HepG2 (cell line): Measurements from ENCODE around the gene ITM2B. TPM values are rescaled to one million over a fixed set of nuclear protein-coding genes. Genes with fewer than 3 reads are reported as not detected.

Source experiments
- ATAC-seq: fragments of 200-7000 bp; cut with Tn5 transposase; 3 replicates; pipeline ENCODE4 v1.9.1; 2020; ENCODE audit warnings: mild to moderate bottlenecking, moderate library complexity
- BruUV-seq: library from RNA; stranded (reverse); fragments of 400-500 nt; replicated peaks from 2 replicates; lab custom pipeline; 2021; lab: Mats Ljungman, UMichigan
- CTCF ChIA-PET: fragments of 300-600 bp; formaldehyde crosslinking; extraction: SDS; loops from one replicate; lab custom pipeline; 2021; ENCODE audit warnings: low total read pairs, inconsistent platforms, low intra/inter-chr PET ratio; lab: Yijun Ruan, JAX
- POLR2A ChIA-PET: fragments of 350-600 bp; sonication (Branson Sonifier 250); formaldehyde crosslinking; loops from one replicate; lab custom pipeline; 2020; ENCODE audit warnings: antibody characterized with exemption, inconsistent platforms; lab: Yijun Ruan, JAX
- DNase-seq: peaks from one replicate; pipeline ENCODE4 v3.0.0-alpha.2; 2015; ENCODE audit warnings: low spot score
- FAIRE-seq: peaks from 3 replicates; lab custom pipeline; 2011; peaks lifted over from hg19 to GRCh38; lab: Jason Lieb, UNC
- H2AFZ ChIP-seq: one replicate; pipeline ENCODE4 v1.6.1; 2011; ENCODE audit warnings: low read length, inconsistent platforms
- H3K27ac ChIP-seq: fragments of 300-600 bp; 3 replicates; pipeline ENCODE4 v1.8.0; 2011; ENCODE audit warnings: mixed run types, mild to moderate bottlenecking, mixed read lengths, low read length, inconsistent platforms; ENCODE audit not compliant: insufficient read depth; ENCODE audit errors: extremely low read length
- H3K27me3 ChIP-seq, 2 experiments: fragments of 200-600 bp in 1 of 2; 2 replicates in 1 of 2; 3 replicates in 1 of 2; pipeline versions ENCODE4 v1.6.0 to v1.8.0; 2011; ENCODE audit warnings: low read length in 2 of 2, mild to moderate bottlenecking in 2 of 2, moderate library complexity in 2 of 2, inconsistent platforms in 1 of 2; ENCODE audit not compliant: insufficient read depth in 2 of 2, control insufficient read depth in 1 of 2
- H3K36me3 ChIP-seq, 2 experiments: fragments of 200-600 bp in 1 of 2; replicated peaks in 1 of 2; 2 replicates in 1 of 2; 3 replicates in 1 of 2; pipeline versions ENCODE4 v1.5.1 to v1.8.0; 2011; ENCODE audit warnings: low read length in 2 of 2, inconsistent platforms in 1 of 2; ENCODE audit not compliant: insufficient read depth in 2 of 2, control insufficient read depth in 1 of 2
- H3K4me1 ChIP-seq: 2 replicates; pipeline ENCODE4 v1.5.1; 2012; ENCODE audit warnings: low read length, inconsistent platforms; ENCODE audit not compliant: insufficient read depth
- H3K4me2 ChIP-seq: 2 replicates; pipeline ENCODE4 v1.6.0; 2011; ENCODE audit warnings: low read depth, low read length, inconsistent platforms
- H3K4me3 ChIP-seq, 3 experiments: fragments of 200-600 bp in 1 of 3; sonication (generic), shearing (Covaris generic) in 1 of 3; replicated peaks in 1 of 3; 2 replicates each; pipeline ENCODE4 v1.5.1; 2011 to 2016; ENCODE audit warnings: low read length in 3 of 3, inconsistent platforms in 2 of 3, low read depth in 2 of 3, mild to moderate bottlenecking in 2 of 3, control low read depth in 1 of 3, mixed read lengths in 1 of 3; ENCODE audit not compliant: insufficient read depth in 1 of 3
- H3K79me2 ChIP-seq: one replicate; pipeline ENCODE4 v1.6.1; 2011; ENCODE audit warnings: low read length, inconsistent platforms; ENCODE audit not compliant: insufficient read depth
- H3K9ac ChIP-seq: 2 replicates; pipeline ENCODE4 v1.6.0; 2011; ENCODE audit warnings: mild to moderate bottlenecking, low read depth, low read length, inconsistent platforms; ENCODE audit not compliant: insufficient read depth
- H3K9me3 ChIP-seq: 2 replicates; pipeline ENCODE4 v1.5.1; 2012; ENCODE audit warnings: mild to moderate bottlenecking, low read length
- H4K20me1 ChIP-seq: 2 replicates; pipeline ENCODE4 v1.6.0; 2011; ENCODE audit warnings: inconsistent platforms, mild to moderate bottlenecking, low read length, moderate library complexity; ENCODE audit not compliant: insufficient read depth
- ASH2L ChIP-seq: fragments of 300-600, 200-600 bp; sonication (generic); IDR thresholded peaks from 2 replicates; pipeline ENCODE4 v1.7.0; 2017; ENCODE audit warnings: low read depth, mild to moderate bottlenecking, moderate library complexity, mixed read lengths, low read length; ENCODE audit not compliant: insufficient read length
- FOXO1 ChIP-seq: sonication (generic); formaldehyde crosslinking; IDR thresholded peaks from 2 replicates; pipeline ENCODE4 v1.4.0; 2020; ENCODE audit warnings: missing genetic modification reagents
- GABPB1 ChIP-seq: IDR thresholded peaks from 2 replicates; pipeline ENCODE4 v1.6.1; 2016; ENCODE audit warnings: mild to moderate bottlenecking, missing genetic modification reagents, moderate library complexity, missing compliant biosample characterization
- HDAC1 ChIP-seq: sonication (generic); formaldehyde crosslinking; IDR thresholded peaks from 2 replicates; pipeline ENCODE4 v1.5.1; 2020; ENCODE audit warnings: mild to moderate bottlenecking, missing genetic modification reagents
- KLF12 ChIP-seq: sonication (generic); formaldehyde crosslinking; IDR thresholded peaks from 2 replicates; pipeline ENCODE4 v1.4.0; 2020; ENCODE audit warnings: missing genetic modification reagents, borderline replicate concordance
- MED13 ChIP-seq: sonication (generic); formaldehyde crosslinking; IDR thresholded peaks from 2 replicates; pipeline ENCODE4 v1.5.0; 2020; ENCODE audit warnings: missing genetic modification reagents
- MLLT10 ChIP-seq: sonication (generic); formaldehyde crosslinking; IDR thresholded peaks from 2 replicates; pipeline ENCODE4 v1.4.0; 2020; ENCODE audit warnings: missing genetic modification reagents
- PHF5A ChIP-seq: IDR thresholded peaks from one replicate; pipeline ENCODE4 v1.6.1; 2018; ENCODE audit warnings: low read depth, missing genetic modification reagents; ENCODE audit not compliant: unreplicated experiment
- RFXAP ChIP-seq: sonication (generic); formaldehyde crosslinking; IDR thresholded peaks from 2 replicates; pipeline ENCODE4 v1.4.0; 2020; ENCODE audit warnings: missing genetic modification reagents, borderline replicate concordance
- ZBTB3 ChIP-seq: sonication (generic); formaldehyde crosslinking; IDR thresholded peaks from 2 replicates; pipeline ENCODE4 v1.4.0; 2020; ENCODE audit warnings: low read depth, mild to moderate bottlenecking, moderate library complexity, missing genetic modification reagents, borderline replicate concordance
- ZNF333 ChIP-seq: sonication (generic); formaldehyde crosslinking; IDR thresholded peaks from 2 replicates; pipeline ENCODE4 v1.4.0; 2020; ENCODE audit warnings: mild to moderate bottlenecking, missing genetic modification reagents, borderline replicate concordance
- WGBS: methylation state at CpG from one replicate; pipeline ENCODE4 v1.1.6; 2017; ENCODE audit warnings: low lambda C conversion rate; 5-methylcytosine and 5-hydroxymethylcytosine counted together
- in situ Hi-C: cut with HindIII; loops from 2 replicates; pipeline ENCODE4 v1.10.0; 2017; ENCODE audit warnings: low pct_unique_long_range_greater_than_20kb; ENCODE audit not compliant: extremely low pct_ligation_motif_present
- intact Hi-C: fragments of 100-400 bp; cut with micrococcal nuclease; formaldehyde crosslinking; loops from one replicate; pipeline ENCODE4 v1.10.0; 2022; ENCODE audit not compliant: unreplicated experiment
- polyA plus RNA-seq, 8 experiments: library from polyadenylated mRNA; depleted of rRNA in 3 of 8; stranded (reverse) in 7 of 8; unstranded in 1 of 8; fragments of >200 nt; fragmentation: Illumina TruSeq in 4 of 8; extraction: Trizol in 4 of 8; gene quantifications; 2 replicates each; pipeline versions ENCODE4 v1.2.1 to v1.2.3, GENCODE V29; 2011 to 2016; ENCODE audit warnings: low read depth in 4 of 8, missing spikeins in 1 of 8, mixed read lengths in 1 of 8; ENCODE audit not compliant: insufficient read depth in 1 of 8
- total RNA-seq, 5 experiments: library from RNA; depleted of rRNA; stranded (reverse); fragments of >200 nt; fragmentation: Illumina TruSeq; extraction: Trizol; gene quantifications; 2 replicates each; pipeline ENCODE4 v1.2.3, GENCODE V29; 2016; ENCODE audit warnings: low read depth in 1 of 5
- TF ChIP-seq, protein P1 (sequence below): sonication (generic); formaldehyde crosslinking; IDR thresholded peaks from 2 replicates; pipeline ENCODE4 v1.5.0; 2020; ENCODE audit warnings: missing genetic modification reagents
- TF ChIP-seq, protein P2 (sequence below): sonication (generic); formaldehyde crosslinking; IDR thresholded peaks from 2 replicates; pipeline ENCODE4 v1.4.0; 2020; ENCODE audit warnings: mild to moderate bottlenecking, missing genetic modification reagents
- TF ChIP-seq, protein P3 (sequence below): sonication (generic); formaldehyde crosslinking; IDR thresholded peaks from 2 replicates; pipeline ENCODE4 v1.4.0; 2020; ENCODE audit warnings: missing genetic modification reagents, mild to moderate bottlenecking, borderline replicate concordance
- TF ChIP-seq, protein P4 (sequence below): sonication (generic); formaldehyde crosslinking; IDR thresholded peaks from 2 replicates; pipeline ENCODE4 v1.5.1; 2020; ENCODE audit warnings: missing genetic modification reagents, mild to moderate bottlenecking, borderline replicate concordance

Gene ITM2B
- total and polyA plus RNA-seq, 2 of the 13 experiments (the other 11 are each of a cell fraction or from before 2014, with no cell fraction given): 158 to 373 TPM

DNA sequence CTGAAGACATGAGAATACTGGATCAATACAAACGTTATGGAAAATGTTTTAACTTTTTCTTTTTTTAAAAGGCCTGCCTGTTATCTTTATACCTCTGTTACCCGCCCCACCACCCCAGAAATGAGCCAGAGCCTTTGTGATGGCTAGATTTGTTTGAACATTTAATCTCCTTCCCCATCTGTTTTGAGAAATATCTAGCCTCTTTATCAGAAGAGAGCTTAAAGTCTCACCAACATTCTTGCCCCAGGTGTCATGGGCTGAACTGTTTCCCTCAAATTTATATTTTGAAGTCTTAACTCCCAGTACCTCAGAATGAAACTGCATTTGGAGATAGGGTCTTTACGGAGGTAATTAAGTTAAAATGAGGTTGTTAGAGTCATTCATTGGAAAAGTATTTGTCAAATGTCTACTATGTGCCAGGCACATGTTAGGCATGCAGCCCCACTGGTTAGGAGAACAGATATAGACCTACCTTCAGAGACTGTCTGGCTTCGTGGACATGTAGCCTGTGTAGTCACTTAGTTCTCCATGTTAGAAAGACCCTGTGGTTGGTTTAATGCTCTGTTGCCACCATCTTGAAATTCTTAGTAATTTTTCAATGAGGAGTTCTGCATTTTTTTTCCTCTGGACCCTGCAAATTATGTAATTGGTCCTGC, 64.3 kb downstream of the ITM2B start:
- in situ Hi-C loops (no loop called here), intact Hi-C loops (no loop called here)
- Histone ChIP-seq H3K27ac (no peak overlapping the region), H3K4me3 (no peak overlapping the region), H3K4me1 (peaks cover 42% of the 10 kb centered on the region), H4K20me1 (no peaks in the 10 kb centered on the region), H3K36me3 (no peaks in the 10 kb centered on the region), H3K79me2 (no peaks in the 10 kb centered on the region), H3K27me3 (no peaks in the 10 kb centered on the region), H2AFZ (no peak overlapping the region), H3K9ac (no peak overlapping the region), H3K4me2 (no peak overlapping the region), H3K9me3 (no peaks in the 10 kb centered on the region)
- FAIRE-seq: no peak
- no peak for DNase-seq
- no peak for ATAC-seq
- CTCF ChIA-PET: no interaction called here
- no TSS peak for BruUV-seq
- WGBS: 49% methylated on average over 4 of the region's 4 CpGs
- POLR2A ChIA-PET: no interaction called here
- TF ChIP-seq, protein P1, sequence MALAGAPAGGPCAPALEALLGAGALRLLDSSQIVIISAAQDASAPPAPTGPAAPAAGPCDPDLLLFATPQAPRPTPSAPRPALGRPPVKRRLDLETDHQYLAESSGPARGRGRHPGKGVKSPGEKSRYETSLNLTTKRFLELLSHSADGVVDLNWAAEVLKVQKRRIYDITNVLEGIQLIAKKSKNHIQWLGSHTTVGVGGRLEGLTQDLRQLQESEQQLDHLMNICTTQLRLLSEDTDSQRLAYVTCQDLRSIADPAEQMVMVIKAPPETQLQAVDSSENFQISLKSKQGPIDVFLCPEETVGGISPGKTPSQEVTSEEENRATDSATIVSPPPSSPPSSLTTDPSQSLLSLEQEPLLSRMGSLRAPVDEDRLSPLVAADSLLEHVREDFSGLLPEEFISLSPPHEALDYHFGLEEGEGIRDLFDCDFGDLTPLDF (CRISPR knock-in tag): no peak
- TF ChIP-seq MED13 (CRISPR knock-in tag) (no peak), ZNF333 (CRISPR knock-in tag) (no peak), GABPB1 (no peak), FOXO1 (CRISPR knock-in tag) (no peak), PHF5A (CRISPR knock-in tag) (no peak), HDAC1 (CRISPR knock-in tag) (no peak), RFXAP (CRISPR knock-in tag) (no peak), KLF12 (no peak), ZBTB3 (CRISPR knock-in tag) (no peak), ASH2L (no peak), MLLT10 (no peak)
- TF ChIP-seq, protein P2, sequence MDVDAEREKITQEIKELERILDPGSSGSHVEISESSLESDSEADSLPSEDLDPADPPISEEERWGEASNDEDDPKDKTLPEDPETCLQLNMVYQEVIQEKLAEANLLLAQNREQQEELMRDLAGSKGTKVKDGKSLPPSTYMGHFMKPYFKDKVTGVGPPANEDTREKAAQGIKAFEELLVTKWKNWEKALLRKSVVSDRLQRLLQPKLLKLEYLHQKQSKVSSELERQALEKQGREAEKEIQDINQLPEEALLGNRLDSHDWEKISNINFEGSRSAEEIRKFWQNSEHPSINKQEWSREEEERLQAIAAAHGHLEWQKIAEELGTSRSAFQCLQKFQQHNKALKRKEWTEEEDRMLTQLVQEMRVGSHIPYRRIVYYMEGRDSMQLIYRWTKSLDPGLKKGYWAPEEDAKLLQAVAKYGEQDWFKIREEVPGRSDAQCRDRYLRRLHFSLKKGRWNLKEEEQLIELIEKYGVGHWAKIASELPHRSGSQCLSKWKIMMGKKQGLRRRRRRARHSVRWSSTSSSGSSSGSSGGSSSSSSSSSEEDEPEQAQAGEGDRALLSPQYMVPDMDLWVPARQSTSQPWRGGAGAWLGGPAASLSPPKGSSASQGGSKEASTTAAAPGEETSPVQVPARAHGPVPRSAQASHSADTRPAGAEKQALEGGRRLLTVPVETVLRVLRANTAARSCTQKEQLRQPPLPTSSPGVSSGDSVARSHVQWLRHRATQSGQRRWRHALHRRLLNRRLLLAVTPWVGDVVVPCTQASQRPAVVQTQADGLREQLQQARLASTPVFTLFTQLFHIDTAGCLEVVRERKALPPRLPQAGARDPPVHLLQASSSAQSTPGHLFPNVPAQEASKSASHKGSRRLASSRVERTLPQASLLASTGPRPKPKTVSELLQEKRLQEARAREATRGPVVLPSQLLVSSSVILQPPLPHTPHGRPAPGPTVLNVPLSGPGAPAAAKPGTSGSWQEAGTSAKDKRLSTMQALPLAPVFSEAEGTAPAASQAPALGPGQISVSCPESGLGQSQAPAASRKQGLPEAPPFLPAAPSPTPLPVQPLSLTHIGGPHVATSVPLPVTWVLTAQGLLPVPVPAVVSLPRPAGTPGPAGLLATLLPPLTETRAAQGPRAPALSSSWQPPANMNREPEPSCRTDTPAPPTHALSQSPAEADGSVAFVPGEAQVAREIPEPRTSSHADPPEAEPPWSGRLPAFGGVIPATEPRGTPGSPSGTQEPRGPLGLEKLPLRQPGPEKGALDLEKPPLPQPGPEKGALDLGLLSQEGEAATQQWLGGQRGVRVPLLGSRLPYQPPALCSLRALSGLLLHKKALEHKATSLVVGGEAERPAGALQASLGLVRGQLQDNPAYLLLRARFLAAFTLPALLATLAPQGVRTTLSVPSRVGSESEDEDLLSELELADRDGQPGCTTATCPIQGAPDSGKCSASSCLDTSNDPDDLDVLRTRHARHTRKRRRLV (CRISPR knock-in tag): no peak
- TF ChIP-seq, protein P3, sequence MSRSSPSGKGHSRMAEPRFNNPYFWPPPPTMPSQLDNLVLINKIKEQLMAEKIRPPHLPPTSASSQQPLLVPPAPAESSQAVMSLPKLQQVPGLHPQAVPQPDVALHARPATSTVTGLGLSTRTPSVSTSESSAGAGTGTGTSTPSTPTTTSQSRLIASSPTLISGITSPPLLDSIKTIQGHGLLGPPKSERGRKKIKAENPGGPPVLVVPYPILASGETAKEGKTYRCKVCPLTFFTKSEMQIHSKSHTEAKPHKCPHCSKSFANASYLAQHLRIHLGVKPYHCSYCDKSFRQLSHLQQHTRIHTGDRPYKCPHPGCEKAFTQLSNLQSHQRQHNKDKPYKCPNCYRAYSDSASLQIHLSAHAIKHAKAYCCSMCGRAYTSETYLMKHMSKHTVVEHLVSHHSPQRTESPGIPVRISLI: no peak
- TF ChIP-seq, protein P4, sequence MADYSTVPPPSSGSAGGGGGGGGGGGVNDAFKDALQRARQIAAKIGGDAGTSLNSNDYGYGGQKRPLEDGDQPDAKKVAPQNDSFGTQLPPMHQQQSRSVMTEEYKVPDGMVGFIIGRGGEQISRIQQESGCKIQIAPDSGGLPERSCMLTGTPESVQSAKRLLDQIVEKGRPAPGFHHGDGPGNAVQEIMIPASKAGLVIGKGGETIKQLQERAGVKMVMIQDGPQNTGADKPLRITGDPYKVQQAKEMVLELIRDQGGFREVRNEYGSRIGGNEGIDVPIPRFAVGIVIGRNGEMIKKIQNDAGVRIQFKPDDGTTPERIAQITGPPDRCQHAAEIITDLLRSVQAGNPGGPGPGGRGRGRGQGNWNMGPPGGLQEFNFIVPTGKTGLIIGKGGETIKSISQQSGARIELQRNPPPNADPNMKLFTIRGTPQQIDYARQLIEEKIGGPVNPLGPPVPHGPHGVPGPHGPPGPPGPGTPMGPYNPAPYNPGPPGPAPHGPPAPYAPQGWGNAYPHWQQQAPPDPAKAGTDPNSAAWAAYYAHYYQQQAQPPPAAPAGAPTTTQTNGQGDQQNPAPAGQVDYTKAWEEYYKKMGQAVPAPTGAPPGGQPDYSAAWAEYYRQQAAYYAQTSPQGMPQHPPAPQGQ (CRISPR knock-in tag): no peak
